SK-N-SH treated with all-trans-retinoic acid at 6 μM for 48 hours (cell line): Measurements from ENCODE around the gene CCN6.

Source experiments
- ATAC-seq: fragments of 200-7000 bp; cut with Tn5 transposase; 3 replicates; pipeline ENCODE4 v1.9.1; 2020; ENCODE audit warnings: mild to moderate bottlenecking, moderate library complexity
- ARNTL ChIP-seq: fragments of 450-650 bp; formaldehyde crosslinking; IDR thresholded peaks from 2 replicates; pipeline ENCODE4 v1.5.0; 2020; ENCODE audit warnings: low read depth, mild to moderate bottlenecking, moderate library complexity, borderline replicate concordance
- CREB5 ChIP-seq: fragments of 250-450 bp; sonication (Bioruptor Pico); IDR thresholded peaks from 2 replicates; pipeline ENCODE4 v1.5.1; 2020; ENCODE audit warnings: low read depth, mild to moderate bottlenecking, moderate library complexity
- CSDC2 ChIP-seq: fragments of 250-450 bp; sonication (Bioruptor Pico); IDR thresholded peaks from 2 replicates; pipeline ENCODE4 v1.5.0; 2020; ENCODE audit warnings: mild to moderate bottlenecking, moderate library complexity
- CSRNP3 ChIP-seq: fragments of 250-450 bp; sonication (Bioruptor Pico); IDR thresholded peaks from 2 replicates; pipeline ENCODE4 v1.5.1; 2021; ENCODE audit warnings: mild to moderate bottlenecking, moderate library complexity
- ESRRG ChIP-seq: fragments of 250-450 bp; sonication (Bioruptor Pico); IDR thresholded peaks from 2 replicates; pipeline ENCODE4 v1.6.1; 2021; ENCODE audit warnings: mild to moderate bottlenecking
- GLIS3 ChIP-seq: fragments of 250-450 bp; sonication (Bioruptor Pico); IDR thresholded peaks from 2 replicates; pipeline ENCODE4 v1.5.0; 2020; ENCODE audit warnings: mild to moderate bottlenecking, moderate library complexity
- ISL1 ChIP-seq: fragments of 250-450 bp; sonication (Bioruptor Pico); IDR thresholded peaks from 2 replicates; pipeline ENCODE4 v2.1.2; 2022; ENCODE audit warnings: mild to moderate bottlenecking, moderate library complexity
- OSR1 ChIP-seq: fragments of 250-450 bp; sonication (Bioruptor Pico); IDR thresholded peaks from 2 replicates; pipeline ENCODE4 v1.8.0; 2022; ENCODE audit warnings: moderate library complexity, mild to moderate bottlenecking, inconsistent platforms
- PATZ1 ChIP-seq: fragments of 250-450 bp; sonication (Bioruptor Pico); IDR thresholded peaks from 2 replicates; pipeline ENCODE4 v1.8.0; 2020; ENCODE audit warnings: mild to moderate bottlenecking, moderate library complexity, borderline replicate concordance
- PPARA ChIP-seq: fragments of 250-450 bp; sonication (Bioruptor Pico); IDR thresholded peaks from 2 replicates; pipeline ENCODE4 v1.5.0; 2020; ENCODE audit warnings: mild to moderate bottlenecking, borderline replicate concordance
- RARB ChIP-seq: fragments of 250-450 bp; sonication (Bioruptor Pico); IDR thresholded peaks from 2 replicates; pipeline ENCODE4 v1.8.0; 2021; ENCODE audit warnings: mild to moderate bottlenecking, moderate library complexity
- SNAI2 ChIP-seq: fragments of 250-450 bp; sonication (Bioruptor Pico); IDR thresholded peaks from 2 replicates; pipeline ENCODE4 v1.5.0; 2020; ENCODE audit warnings: mild to moderate bottlenecking, moderate library complexity
- TCF4 ChIP-seq: fragments of 250-450 bp; sonication (Bioruptor Pico); IDR thresholded peaks from 2 replicates; pipeline ENCODE4 v1.8.0; 2021; ENCODE audit warnings: mild to moderate bottlenecking, moderate library complexity, borderline replicate concordance
- TOX ChIP-seq: fragments of 250-450 bp; sonication (Bioruptor Pico); IDR thresholded peaks from 2 replicates; pipeline ENCODE4 v1.8.0; 2021; ENCODE audit warnings: mild to moderate bottlenecking, moderate library complexity, borderline replicate concordance
- TSHZ2 ChIP-seq: fragments of 250-450 bp; sonication (Bioruptor Pico); IDR thresholded peaks from 2 replicates; pipeline ENCODE4 v1.5.0; 2020; ENCODE audit warnings: mild to moderate bottlenecking, moderate library complexity
- ZNF565 ChIP-seq: fragments of 450-650 bp; formaldehyde crosslinking; conservative IDR thresholded peaks from 2 replicates; pipeline ENCODE4 v1.5.0; 2020; ENCODE audit warnings: low read depth, mild to moderate bottlenecking, moderate library complexity
- ZNF70 ChIP-seq: fragments of 450-650 bp; formaldehyde crosslinking; IDR thresholded peaks from 2 replicates; pipeline ENCODE4 v1.5.0; 2020; ENCODE audit warnings: mild to moderate bottlenecking, moderate library complexity

CCN6 gene

GRCh38 chr6:112030206-112030960 lies 23.5 kb upstream of the CCN6 start:
- TF ChIP-seq TSHZ2 (CRISPR knock-in tag) = no peak
- no peak for TF ChIP-seq CREB5 (CRISPR knock-in tag)
- TF ChIP-seq GLIS3 (CRISPR knock-in tag) = no peak
- TF ChIP-seq PPARA (CRISPR knock-in tag) = no peak
- no peak for TF ChIP-seq ARNTL
- no peak for TF ChIP-seq SNAI2 (CRISPR knock-in tag)
- TF ChIP-seq ESRRG (CRISPR knock-in tag) = no peak
- TF ChIP-seq RARB (CRISPR knock-in tag) = no peak
- TF ChIP-seq CSRNP3 (CRISPR knock-in tag) = no peak
- TF ChIP-seq ZNF70 (CRISPR knock-in tag) = no peak
- TF ChIP-seq TOX = no peak
- no peak for TF ChIP-seq OSR1 (CRISPR knock-in tag)
- TF ChIP-seq ZNF565 (CRISPR knock-in tag) = no peak
- no peak for TF ChIP-seq CSDC2 (CRISPR knock-in tag)
- no peak for TF ChIP-seq TCF4 (CRISPR knock-in tag)
- no peak for ATAC-seq

- TF ChIP-seq PATZ1 (CRISPR knock-in tag) (no peak), SNAI2 (CRISPR knock-in tag) (no peak), RARB (CRISPR knock-in tag) (no peak), TCF4 (CRISPR knock-in tag) (no peak), ISL1 (no peak), TSHZ2 (CRISPR knock-in tag) (no peak), ZNF70 (CRISPR knock-in tag) (no peak), GLIS3 (CRISPR knock-in tag) (no peak), CSDC2 (CRISPR knock-in tag) (no peak)
- ATAC-seq = no peak
These were observed 22.8 kb upstream of the CCN6 start for GRCh38 chr6:112030961-112031660.

GRCh38 chr6:112031960-112032359 lies 21.9 kb upstream of the CCN6 start:
- no peak for ATAC-seq

More at GRCh38 chr6:112031960-112032359, 21.9 kb upstream of the CCN6 start:
- TF ChIP-seq PPARA (CRISPR knock-in tag) (no peak), ZNF565 (CRISPR knock-in tag) (no peak), ESRRG (CRISPR knock-in tag) (no peak), SNAI2 (CRISPR knock-in tag) (no peak), TSHZ2 (CRISPR knock-in tag) (no peak), TCF4 (CRISPR knock-in tag) (no peak), OSR1 (CRISPR knock-in tag) (no peak), GLIS3 (CRISPR knock-in tag) (no peak)
- TF ChIP-seq, all 23 proteins: peak for 0
